Bronchus fibroblast of lung (primary cell): Measurements from ENCODE around the gene PCDHGA8. TPM values are rescaled to one million over a fixed set of nuclear protein-coding genes. Genes with fewer than 3 reads are reported as not detected.

Source experiments
- total RNA-seq: library from RNA; depleted of rRNA; stranded (reverse); fragments of >200 nt; gene quantifications from 2 replicates; pipeline ENCODE4 v1.2.3, GENCODE V29; 2015

The PCDHGA8 gene
- total RNA-seq, 1 donor from 2014 or later = 0.15 TPM

GRCh38 chr5:141417494-141418172, 25.2 kb downstream of the PCDHGA8 start, which contains the start of gene PCDHGB7:
Gene PCDHGB7 (plus strand): TSS chr5:141417677. CDS start chr5:141417860, 183 bp downstream.

GRCh38 chr5:141420855-141421488, 28.5 kb downstream of the PCDHGA8 start, which contains the start of gene PCDHGA11:
Gene PCDHGA11 (plus strand): TSS chr5:141421051. CDS start chr5:141421228, 177 bp downstream.

GRCh38 chr5:141430332-141431113, 38.1 kb downstream of the PCDHGA8 start, which contains the start of gene PCDHGA12:
Gene PCDHGA12 (plus strand): TSS chr5:141430507. CDS start chr5:141430760, 253 bp downstream.

Other genes starting within 250 kb of the PCDHGA8 start
- gene PCDHB6, start 242.6 kb upstream of the PCDHGA8 start, total RNA-seq = not detected in 2 replicates
- 0.15 and 0.17 TPM in 2 replicates for gene PCDHB7, start 220.0 kb upstream of the PCDHGA8 start, total RNA-seq
- gene PCDHB8, start 214.8 kb upstream of the PCDHGA8 start, total RNA-seq = not detected in 2 replicates
- under 0.01 TPM in 1 of 2 replicates, not detected in the other for gene PCDHB16, start 210.2 kb upstream of the PCDHGA8 start, total RNA-seq
- gene PCDHB9, start 205.5 kb upstream of the PCDHGA8 start, total RNA-seq = not detected in 2 replicates
- under 0.01 and 0.15 TPM in 2 replicates for gene PCDHB10, start 200.3 kb upstream of the PCDHGA8 start, total RNA-seq
- gene PCDHB11, start 193.0 kb upstream of the PCDHGA8 start, total RNA-seq = under 0.01 TPM in 2 replicates
- gene PCDHB12, start 183.9 kb upstream of the PCDHGA8 start, total RNA-seq = not detected in 2 replicates
- gene PCDHB13, start 178.7 kb upstream of the PCDHGA8 start, total RNA-seq = under 0.01 TPM in 2 replicates
- gene PCDHB14, start 169.3 kb upstream of the PCDHGA8 start, total RNA-seq = under 0.01 TPM in 1 of 2 replicates, not detected in the other
- 0.15 and 0.17 TPM in 2 replicates for gene PCDHB15, start 147.2 kb upstream of the PCDHGA8 start, total RNA-seq
- not detected in 2 replicates for gene SLC25A2, start 88.6 kb upstream of the PCDHGA8 start, total RNA-seq
- gene TAF7, start 71.8 kb upstream of the PCDHGA8 start, total RNA-seq = 31.8 and 38.5 TPM in 2 replicates
- under 0.01 and 0.15 TPM in 2 replicates for gene PCDHGA1, start 62.1 kb upstream of the PCDHGA8 start, total RNA-seq
- gene PCDHGA2, start 53.9 kb upstream of the PCDHGA8 start, total RNA-seq = 0.50 and 0.59 TPM in 2 replicates
- 0.15 and 0.34 TPM in 2 replicates for gene PCDHGA3, start 48.8 kb upstream of the PCDHGA8 start, total RNA-seq
- 0.30 and 0.34 TPM in 2 replicates for gene PCDHGB1, start 42.5 kb upstream of the PCDHGA8 start, total RNA-seq
- gene PCDHGA4, start 37.6 kb upstream of the PCDHGA8 start, total RNA-seq = 1.0 and 1.3 TPM in 2 replicates
- 0.50 and 0.59 TPM in 2 replicates for gene PCDHGB2, start 32.6 kb upstream of the PCDHGA8 start, total RNA-seq
- gene PCDHGA5, start 28.5 kb upstream of the PCDHGA8 start, total RNA-seq = 0.15 and 0.34 TPM in 2 replicates
- gene PCDHGB3, start 22.4 kb upstream of the PCDHGA8 start, total RNA-seq = 0.45 and 0.50 TPM in 2 replicates
- 0.67 and 1.0 TPM in 2 replicates for gene PCDHGA6, start 18.7 kb upstream of the PCDHGA8 start, total RNA-seq
- gene PCDHGA7, start 9.9 kb upstream of the PCDHGA8 start, total RNA-seq = 0.50 and 0.89 TPM in 2 replicates
- 4.0 and 4.4 TPM in 2 replicates for gene PCDHGB4, start 4.9 kb upstream of the PCDHGA8 start, total RNA-seq
- gene PCDHGB5, start 5.3 kb downstream of the PCDHGA8 start, total RNA-seq = 10.6 and 13.8 TPM in 2 replicates
- gene PCDHGA9, start 10.1 kb downstream of the PCDHGA8 start, total RNA-seq = 1.7 and 1.9 TPM in 2 replicates
- 1.3 and 2.1 TPM in 2 replicates for gene PCDHGB6, start 15.4 kb downstream of the PCDHGA8 start, total RNA-seq
- 4.9 and 5.2 TPM in 2 replicates for gene PCDHGA10, start 20.4 kb downstream of the PCDHGA8 start, total RNA-seq
- gene PCDHGB7, start 25.0 kb downstream of the PCDHGA8 start, total RNA-seq = 6.1 and 7.2 TPM in 2 replicates
- 10.9 and 11.6 TPM in 2 replicates for gene PCDHGA11, start 28.4 kb downstream of the PCDHGA8 start, total RNA-seq
- gene PCDHGA12, start 37.9 kb downstream of the PCDHGA8 start, total RNA-seq = 7.7 and 8.4 TPM in 2 replicates
- 39.3 and 42.2 TPM in 2 replicates for gene PCDHGC3, start 83.3 kb downstream of the PCDHGA8 start, total RNA-seq
- 0.17 and 0.30 TPM in 2 replicates for gene PCDHGC4, start 92.4 kb downstream of the PCDHGA8 start, total RNA-seq
- gene PCDHGC5, start 96.4 kb downstream of the PCDHGA8 start, total RNA-seq = 0.17 and 0.30 TPM in 2 replicates
- 32.7 and 36.8 TPM in 2 replicates for gene DIAPH1, start 226.4 kb downstream of the PCDHGA8 start, total RNA-seq
- 42.2 and 45.4 TPM in 2 replicates for gene HDAC3, start 244.2 kb downstream of the PCDHGA8 start, total RNA-seq
- gene RELL2, start 244.4 kb downstream of the PCDHGA8 start, total RNA-seq = 1.9 and 3.0 TPM in 2 replicates